ENCODE results near the gene NPC1L1.

NPC1L1 gene

GRCh38 chr7:44469461-44470134 is 71.5 kb downstream of the NPC1L1 start:
- no peak for DNase-seq

- no peak for DNase-seq
Observed at GRCh38 chr7:44467217-44467548, 73.9 kb downstream of the NPC1L1 start.

- no peak for DNase-seq
Observed at GRCh38 chr7:44466300-44467216, 74.6 kb downstream of the NPC1L1 start.

- no peak for DNase-seq
Observed at GRCh38 chr7:44465490-44465889, 75.6 kb downstream of the NPC1L1 start.

DNA sequence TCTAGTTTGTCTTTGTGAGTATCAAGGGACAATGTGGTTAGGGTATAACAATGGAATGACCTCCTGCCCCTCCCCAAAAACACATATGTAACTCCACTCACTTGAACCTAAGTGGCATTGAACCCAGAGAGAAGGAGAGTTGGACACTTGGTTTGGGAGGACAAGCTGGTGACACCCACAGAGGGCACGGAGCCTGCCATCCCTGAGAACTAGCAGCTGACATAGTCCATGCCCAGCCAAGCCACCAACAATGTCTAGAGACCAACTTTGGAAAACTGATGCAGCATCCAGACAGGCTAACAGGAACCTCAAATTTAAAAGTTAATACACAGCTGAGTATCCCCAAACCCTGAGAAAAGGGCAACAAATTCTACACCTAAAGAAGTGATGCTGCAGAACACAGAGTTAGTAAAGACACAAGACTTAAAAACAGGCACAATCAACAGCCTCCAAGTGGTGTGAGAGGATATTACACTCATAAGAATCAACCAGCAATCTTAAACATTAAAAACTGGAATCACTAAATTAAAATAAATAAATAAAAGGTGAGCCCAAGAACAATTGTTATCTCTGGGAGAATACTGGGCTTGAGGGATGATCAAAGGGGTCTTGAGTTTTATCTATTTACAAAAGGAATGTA is 77.8 kb downstream of the NPC1L1 start:
- no peak for DNase-seq
